ENCODE results near the gene PALM.

The PALM gene

GRCh38 chr19:688214-688613 lies 20.5 kb upstream of the PALM start:
- ATAC-seq: no peak
- TF ChIP-seq TOX (CRISPR knock-in tag; IDR thresholded peaks at IDR 0.05; ENCODE audit: borderline replicate concordance): no peak

DNA sequence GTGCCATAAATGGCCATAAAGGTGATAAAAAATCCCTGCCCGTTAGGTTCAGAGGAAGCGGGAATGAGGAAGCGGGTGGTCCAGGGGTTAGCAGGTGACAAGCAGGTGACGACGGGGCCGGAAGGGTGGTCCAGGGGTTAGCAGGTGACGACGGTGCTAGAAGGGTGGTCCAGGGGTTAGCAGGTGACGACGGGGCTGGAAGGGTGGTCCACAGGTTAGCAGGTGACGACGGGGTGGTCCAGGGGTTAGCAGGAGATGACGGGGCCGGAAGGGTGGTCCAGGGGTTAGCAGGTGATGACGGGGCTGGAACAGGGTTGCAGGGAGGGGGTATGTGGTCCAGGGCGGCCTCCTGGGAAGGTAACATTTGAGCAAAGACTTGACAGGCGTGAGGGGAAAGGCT lies 19.7 kb upstream of the PALM start:
- TF ChIP-seq PATZ1 (CRISPR knock-in tag; IDR thresholded peaks at IDR 0.05; ENCODE audit: borderline replicate concordance) (no peak), POU6F1 (CRISPR knock-in tag; IDR thresholded peaks at IDR 0.05; ENCODE audit: borderline replicate concordance, low read depth) (no peak), ZFP3 (CRISPR knock-in tag; IDR thresholded peaks at IDR 0.05) (no peak), CSDC2 (CRISPR knock-in tag; IDR thresholded peaks at IDR 0.05) (no peak), ZC3H10 (CRISPR knock-in tag; IDR thresholded peaks at IDR 0.05) (no peak)
- TF ChIP-seq, protein P1, sequence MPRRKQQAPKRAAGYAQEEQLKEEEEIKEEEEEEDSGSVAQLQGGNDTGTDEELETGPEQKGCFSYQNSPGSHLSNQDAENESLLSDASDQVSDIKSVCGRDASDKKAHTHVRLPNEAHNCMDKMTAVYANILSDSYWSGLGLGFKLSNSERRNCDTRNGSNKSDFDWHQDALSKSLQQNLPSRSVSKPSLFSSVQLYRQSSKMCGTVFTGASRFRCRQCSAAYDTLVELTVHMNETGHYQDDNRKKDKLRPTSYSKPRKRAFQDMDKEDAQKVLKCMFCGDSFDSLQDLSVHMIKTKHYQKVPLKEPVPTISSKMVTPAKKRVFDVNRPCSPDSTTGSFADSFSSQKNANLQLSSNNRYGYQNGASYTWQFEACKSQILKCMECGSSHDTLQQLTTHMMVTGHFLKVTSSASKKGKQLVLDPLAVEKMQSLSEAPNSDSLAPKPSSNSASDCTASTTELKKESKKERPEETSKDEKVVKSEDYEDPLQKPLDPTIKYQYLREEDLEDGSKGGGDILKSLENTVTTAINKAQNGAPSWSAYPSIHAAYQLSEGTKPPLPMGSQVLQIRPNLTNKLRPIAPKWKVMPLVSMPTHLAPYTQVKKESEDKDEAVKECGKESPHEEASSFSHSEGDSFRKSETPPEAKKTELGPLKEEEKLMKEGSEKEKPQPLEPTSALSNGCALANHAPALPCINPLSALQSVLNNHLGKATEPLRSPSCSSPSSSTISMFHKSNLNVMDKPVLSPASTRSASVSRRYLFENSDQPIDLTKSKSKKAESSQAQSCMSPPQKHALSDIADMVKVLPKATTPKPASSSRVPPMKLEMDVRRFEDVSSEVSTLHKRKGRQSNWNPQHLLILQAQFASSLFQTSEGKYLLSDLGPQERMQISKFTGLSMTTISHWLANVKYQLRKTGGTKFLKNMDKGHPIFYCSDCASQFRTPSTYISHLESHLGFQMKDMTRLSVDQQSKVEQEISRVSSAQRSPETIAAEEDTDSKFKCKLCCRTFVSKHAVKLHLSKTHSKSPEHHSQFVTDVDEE (CRISPR knock-in tag; IDR thresholded peaks at IDR 0.05): no peak
- ATAC-seq: no peak

DNA sequence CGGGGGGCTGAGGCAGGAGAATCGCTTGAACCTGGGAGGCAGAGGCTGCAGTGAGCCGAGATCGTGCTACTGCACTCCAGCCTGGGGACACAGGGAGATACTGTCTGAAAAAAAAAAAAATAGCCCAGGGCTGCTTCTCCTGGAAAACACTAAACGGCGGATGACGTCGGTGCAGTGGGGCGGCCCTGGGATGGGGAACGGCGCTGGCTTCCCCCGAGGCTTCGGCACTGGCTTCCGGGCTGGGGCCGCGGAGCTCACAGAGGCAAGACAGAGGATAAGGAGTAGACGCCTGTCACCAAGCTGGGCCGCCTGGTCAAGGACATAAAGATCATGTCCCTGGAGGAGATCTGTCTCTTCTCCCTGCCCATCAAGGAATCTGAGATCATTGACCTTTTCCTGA lies 18.5 kb upstream of the PALM start:
- ATAC-seq: no peak
- TF ChIP-seq ZFP30 (CRISPR knock-in tag; IDR thresholded peaks at IDR 0.05) (no peak), PATZ1 (CRISPR knock-in tag; IDR thresholded peaks at IDR 0.05; ENCODE audit: borderline replicate concordance) (no peak), POU6F1 (CRISPR knock-in tag; IDR thresholded peaks at IDR 0.05; ENCODE audit: borderline replicate concordance, low read depth) (no peak)

DNA sequence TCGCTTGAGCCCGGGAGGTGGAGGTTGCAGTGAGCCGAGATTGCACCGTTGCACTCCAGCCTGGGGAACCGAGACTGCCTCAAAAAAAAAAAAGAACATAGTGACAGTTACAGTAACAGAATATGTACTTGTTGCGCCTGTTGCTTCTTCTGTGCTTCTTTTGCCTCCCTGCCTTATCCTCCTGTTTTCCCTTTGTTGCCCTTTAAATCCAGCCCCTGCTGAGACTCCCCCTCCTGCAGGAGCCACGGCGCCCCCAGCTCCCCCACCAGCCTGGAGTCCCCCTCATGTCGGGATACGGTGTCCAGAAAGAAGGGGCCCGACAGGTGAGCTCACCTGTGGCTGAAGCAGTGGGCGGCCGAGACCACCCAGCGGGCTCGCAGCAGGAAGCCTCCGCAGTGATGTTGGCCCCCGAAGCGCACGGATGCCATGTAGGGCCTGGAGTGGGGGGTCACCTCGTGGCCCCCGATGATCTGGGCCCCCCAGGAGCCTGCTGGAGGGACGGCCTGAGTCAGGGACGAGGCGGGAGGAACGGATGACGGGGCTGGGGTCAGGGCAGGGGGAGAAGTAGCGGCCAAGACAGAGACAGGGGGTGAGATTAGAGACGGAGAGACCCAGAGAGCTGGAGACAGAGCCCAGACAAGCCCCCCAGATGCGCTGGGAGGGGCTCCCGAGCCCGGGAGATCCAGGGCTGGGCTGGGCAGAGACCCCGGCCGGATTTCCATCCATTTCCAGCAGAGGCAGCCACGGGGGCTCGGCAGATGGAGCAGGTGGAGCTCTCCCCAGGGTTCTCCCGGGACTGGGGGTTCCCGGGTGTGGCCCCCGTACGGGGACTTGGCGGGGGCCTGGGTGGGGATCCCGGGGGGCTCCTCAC lies 14.0 kb upstream of the PALM start:
- TF ChIP-seq PATZ1 (CRISPR knock-in tag; IDR thresholded peaks at IDR 0.05; ENCODE audit: borderline replicate concordance): no peak
- TF ChIP-seq ZC3H10 (CRISPR knock-in tag; IDR thresholded peaks at IDR 0.05): no peak
- TF ChIP-seq TCF4 (CRISPR knock-in tag; IDR thresholded peaks at IDR 0.05; ENCODE audit: borderline replicate concordance): no peak
- TF ChIP-seq, protein P1 (CRISPR knock-in tag; IDR thresholded peaks at IDR 0.05): no peak
- TF ChIP-seq BACH2 (CRISPR knock-in tag; IDR thresholded peaks at IDR 0.05; ENCODE audit: borderline replicate concordance): no peak
- TF ChIP-seq ARNTL (CRISPR knock-in tag; IDR thresholded peaks at IDR 0.05; ENCODE audit: borderline replicate concordance, low read depth): no peak
- TF ChIP-seq, protein P2, sequence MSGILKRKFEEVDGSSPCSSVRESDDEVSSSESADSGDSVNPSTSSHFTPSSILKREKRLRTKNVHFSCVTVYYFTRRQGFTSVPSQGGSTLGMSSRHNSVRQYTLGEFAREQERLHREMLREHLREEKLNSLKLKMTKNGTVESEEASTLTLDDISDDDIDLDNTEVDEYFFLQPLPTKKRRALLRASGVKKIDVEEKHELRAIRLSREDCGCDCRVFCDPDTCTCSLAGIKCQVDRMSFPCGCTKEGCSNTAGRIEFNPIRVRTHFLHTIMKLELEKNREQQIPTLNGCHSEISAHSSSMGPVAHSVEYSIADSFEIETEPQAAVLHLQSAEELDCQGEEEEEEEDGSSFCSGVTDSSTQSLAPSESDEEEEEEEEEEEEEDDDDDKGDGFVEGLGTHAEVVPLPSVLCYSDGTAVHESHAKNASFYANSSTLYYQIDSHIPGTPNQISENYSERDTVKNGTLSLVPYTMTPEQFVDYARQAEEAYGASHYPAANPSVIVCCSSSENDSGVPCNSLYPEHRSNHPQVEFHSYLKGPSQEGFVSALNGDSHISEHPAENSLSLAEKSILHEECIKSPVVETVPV (CRISPR knock-in tag; IDR thresholded peaks at IDR 0.05): no peak
- ATAC-seq: no peak

All from SK-N-SH treated with all-trans-retinoic acid at 6 μM for 48 hours (cell line).